Measurements from ENCODE around the gene NOL7. TPM values are rescaled to one million over a fixed set of nuclear protein-coding genes. Genes with fewer than 3 reads are reported as not detected.

Gene NOL7
- 67.4 and 86.3 TPM in 2 replicates for total RNA-seq

DNA sequence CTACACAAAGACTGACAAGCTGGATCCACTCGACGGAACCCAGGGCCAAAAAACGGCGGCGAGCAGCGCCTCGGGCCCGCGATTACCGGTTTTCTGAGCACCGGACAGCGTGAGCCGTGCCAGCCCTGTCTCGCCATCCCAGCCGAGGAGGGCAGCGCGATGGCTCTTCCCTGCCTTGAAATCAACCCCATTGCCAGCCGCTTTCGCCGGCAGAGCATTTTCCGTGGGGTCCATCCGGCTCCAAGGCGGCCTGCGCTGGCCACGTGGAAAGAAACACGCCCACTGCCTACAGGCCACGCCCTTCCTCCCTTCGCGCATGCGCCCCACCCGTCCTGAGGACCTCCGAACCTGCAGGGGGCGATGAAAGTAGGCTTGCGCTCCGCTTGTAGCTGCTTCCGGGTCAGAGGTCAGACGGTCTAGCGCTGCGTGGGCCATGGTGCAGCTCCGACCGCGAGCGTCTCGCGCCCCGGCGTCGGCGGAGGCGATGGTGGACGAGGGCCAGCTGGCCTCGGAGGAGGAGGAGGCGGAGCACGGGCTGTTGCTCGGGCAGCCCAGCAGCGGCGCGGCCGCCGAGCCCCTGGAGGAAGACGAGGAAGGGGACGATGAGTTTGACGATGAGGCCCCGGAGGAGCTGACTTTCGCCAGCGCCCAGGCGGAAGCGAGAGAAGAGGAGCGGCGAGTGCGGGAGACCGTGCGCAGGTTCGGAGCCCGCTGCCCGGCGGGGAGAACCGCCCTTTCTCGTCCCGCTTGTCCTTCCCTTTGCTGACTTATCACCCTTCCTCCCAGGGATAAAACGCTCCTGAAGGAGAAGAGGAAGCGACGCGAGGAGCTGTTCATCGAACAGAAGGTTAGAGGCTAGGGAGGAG, at the start of gene NOL7:
Gene NOL7, plus strand, starts transcription at position 410 of the 866 bp plus-strand sequence. Its CDS starts 24 bp downstream, at position 434.
- peak; percentile 95 for DNase-seq (ENCODE audit: low read depth, low spot score)

DNA sequence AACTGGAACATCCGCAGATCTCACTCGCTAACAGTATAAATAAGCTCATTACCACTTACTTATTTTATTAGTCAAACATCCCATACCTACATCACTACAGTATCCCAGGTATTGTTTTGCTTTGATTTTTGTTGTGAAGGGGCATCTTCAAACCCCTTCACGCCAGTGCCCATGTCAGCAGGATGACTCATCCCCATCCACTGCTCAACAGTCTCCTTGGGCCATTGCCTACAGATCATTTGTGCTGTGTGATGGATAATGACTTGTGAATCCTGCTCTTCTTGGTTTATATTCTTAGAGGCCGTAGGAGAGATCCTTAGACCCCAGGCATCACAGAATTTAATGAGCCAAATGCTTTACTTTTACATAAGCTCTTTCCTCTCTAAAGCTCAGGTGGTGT, 49.2 kb upstream of the NOL7 start:
- no peak for DNase-seq (ENCODE audit: low read depth, low spot score)

DNA sequence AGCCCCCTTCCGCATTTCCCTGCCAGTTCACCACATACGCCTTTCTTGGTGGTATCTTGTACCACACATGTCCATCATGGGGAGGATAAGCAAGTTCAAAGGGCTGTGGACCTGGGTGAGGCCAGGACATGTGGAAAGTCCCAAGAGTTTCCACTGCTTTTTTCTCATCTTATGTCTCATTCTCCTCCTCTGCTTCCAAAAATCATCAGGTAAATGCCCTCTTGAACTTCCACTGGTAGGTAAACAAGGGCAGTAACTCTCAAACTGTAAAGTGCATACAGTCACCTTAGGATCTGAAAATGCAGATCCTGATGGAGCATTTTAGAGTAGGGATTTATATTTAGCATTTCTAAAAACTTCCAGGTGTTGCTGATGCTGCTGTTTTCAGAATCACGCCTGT, 48.6 kb upstream of the NOL7 start:
- no peak for DNase-seq (ENCODE audit: low read depth, low spot score)

DNA sequence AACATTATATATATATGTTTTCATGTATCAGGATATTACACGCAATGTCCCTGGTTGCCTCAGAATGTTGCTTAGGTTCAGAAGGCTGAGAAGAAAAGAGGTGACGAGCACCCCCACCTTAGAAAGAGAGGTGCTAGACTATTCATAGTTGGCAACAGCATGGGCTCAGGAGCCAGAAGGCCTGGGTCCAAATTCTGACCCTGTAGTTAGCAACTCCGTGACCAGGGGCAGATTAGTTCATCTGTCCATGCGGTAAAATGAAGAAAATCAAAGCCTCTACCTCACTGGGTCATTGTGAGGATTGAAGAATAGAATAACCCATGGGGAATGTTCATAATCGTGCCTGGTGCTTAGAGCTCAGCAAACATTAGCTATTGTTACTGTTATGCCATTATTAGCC, 46.2 kb upstream of the NOL7 start:
- DNase-seq (ENCODE audit: low read depth, low spot score) = no peak

DNA sequence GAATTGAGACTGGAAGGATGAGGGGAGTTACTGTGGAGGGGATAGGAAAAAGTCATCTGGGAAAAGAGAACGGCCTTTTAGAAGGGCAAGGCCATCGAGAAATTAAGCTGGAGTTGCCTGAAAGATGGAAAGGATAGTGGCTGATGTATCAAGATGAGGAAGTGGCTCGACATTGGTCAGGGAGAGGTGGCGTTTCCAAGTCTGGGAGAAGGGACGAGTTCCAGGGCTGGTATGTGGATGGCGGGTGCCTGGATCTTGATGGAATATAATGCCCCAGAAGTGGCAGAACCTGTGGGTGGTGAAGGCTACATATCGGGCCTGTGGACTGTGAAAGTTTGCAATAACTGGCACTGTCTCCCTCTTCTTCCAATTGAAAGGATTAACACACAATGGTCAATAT, 42.9 kb upstream of the NOL7 start:
- no peak for DNase-seq (ENCODE audit: low read depth, low spot score)

DNA sequence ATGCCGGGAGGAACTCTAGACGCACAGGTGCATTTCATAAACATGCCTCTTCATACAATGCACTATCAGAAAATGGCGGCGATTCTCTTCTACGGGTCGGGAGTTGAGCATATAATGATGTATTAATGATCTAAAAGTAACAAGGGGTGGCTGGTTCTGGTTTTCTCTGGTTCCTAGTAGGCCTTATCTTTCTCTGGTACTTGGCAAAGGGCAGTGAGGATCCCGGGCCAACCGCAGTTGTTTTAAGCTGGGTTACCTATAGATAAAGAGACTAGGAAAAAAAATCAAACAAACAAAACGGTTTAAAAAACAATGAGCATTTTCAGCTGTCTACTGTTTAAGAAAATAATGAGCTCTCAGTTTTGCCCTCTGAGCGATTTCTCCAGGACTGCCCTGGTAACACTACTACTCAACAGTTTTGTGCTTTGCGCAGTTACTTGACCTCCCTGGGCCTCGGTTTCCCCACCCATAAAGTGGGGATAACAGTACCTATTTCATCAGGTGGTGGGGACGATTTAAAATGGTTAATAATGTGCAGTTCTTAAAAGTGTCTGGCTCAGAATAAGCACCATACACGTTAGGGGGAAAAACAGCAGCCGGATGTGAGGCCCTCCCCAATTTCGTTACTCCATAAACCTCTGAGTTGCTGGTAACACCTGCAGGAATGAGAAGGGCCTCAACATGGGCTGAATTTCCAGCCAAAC, 42.0 kb upstream of the NOL7 start:
- no peak for DNase-seq (ENCODE audit: low read depth, low spot score)

DNA sequence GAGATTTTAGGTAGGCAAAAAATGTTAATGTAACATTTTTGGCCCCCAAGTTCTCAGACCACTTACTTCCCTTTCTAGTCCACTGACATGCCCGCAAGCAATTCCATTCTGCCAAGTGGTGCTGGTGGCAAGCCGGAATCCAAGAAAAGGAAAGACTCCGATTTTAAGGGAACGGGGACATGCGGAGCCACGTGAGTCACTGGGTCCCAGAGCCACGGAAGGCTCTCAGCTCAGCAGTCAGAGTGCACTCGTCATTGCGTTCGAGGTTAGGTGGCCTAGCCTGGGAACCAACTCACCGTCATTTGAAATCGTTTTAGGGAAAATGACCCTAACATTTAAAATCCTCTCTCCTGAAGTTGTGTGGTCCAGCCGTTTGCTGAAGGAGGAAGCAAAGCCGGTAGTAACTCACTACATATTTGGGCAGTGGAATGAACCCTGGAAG, 41.4 kb upstream of the NOL7 start:
- DNase-seq (ENCODE audit: low read depth, low spot score) = no peak

DNA sequence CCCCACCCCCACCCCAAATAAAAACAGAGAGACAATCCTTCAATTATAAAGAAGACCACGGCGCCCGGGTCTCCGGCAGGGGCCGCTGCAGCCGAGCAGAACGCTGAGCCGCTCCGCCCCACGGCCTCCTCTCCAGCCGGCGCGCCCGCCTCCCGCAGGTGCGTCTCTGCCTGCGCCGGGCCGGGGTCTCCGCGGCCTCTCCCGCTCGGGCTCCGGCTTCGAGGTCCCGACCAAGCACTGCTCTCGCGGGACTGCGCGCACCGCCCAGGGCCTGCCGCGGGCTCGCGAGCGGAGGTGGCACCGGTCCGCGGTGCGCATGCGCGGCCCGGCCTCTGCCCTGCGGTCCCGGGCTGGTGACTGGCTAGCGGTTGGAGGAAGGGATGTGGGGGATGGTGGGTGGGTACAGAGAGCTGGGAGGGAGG, 41.0 kb upstream of the NOL7 start:
- DNase-seq (ENCODE audit: low read depth, low spot score) = peak; percentile 66

DNA sequence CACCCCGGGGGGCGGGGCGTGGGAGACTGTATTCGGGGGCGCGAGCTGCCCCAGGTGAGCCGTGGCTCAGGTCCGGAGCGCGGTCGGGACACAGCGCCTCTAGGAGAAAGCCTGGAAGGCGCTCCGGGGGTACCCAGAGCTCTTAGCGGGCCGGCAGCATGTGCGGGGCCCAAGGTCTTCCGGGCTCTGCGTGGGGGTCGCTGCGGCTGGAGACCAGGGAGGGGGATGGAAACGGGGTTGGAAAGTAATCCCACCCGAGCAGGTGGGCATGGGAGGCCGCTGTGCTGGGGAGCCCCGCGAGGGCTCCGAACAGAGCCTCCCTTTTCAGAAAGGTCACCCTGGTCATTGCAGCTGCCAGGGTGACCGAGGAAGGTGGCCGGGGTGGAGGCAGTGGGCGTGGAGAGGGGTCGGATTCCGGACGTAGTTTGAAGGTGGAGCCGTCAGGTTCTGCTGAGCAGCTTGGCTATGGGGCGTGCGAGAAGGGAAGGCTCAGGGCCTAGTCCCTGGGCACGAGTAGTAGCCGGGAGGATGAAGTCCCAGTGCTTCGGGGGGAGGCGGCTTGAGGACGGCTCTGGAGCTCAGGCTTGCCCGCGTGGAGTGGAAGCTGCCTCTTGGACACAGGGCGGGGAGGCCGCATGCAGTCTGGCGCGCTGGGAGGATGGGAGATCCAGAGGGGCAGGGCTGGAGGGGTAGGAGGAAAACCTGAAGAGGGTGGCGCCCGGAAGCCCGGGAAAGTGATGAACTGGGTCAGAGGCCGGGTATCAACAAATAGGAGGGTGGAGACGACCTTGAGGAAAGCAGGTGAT, 40.4 kb upstream of the NOL7 start, which contains the start of gene SIRT5:
Gene SIRT5, plus strand, starts transcription at position 31 of the 806 bp plus-strand sequence. CDS start 9,510 bp downstream, outside the sequence.
- DNase-seq (ENCODE audit: low read depth, low spot score) = peak; percentile 45

DNA sequence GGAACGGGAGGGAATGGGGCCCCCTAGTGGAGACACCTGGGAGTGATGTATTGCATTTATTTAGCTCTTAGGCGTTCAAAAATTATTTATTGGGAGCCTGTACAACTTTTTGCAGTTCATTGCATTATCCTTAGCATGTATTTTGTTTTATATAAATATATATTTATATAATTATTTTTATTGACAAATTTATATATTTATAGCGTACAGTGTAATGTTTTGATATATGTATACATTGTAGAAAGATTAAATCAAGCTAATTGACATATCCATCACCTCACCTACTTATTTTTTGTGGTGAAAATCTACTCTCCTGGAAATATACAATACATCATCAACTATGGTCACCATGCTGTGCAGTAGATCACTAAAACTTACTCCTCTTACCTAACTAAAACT, 39.8 kb upstream of the NOL7 start:
- no peak for DNase-seq (ENCODE audit: low read depth, low spot score)

DNA sequence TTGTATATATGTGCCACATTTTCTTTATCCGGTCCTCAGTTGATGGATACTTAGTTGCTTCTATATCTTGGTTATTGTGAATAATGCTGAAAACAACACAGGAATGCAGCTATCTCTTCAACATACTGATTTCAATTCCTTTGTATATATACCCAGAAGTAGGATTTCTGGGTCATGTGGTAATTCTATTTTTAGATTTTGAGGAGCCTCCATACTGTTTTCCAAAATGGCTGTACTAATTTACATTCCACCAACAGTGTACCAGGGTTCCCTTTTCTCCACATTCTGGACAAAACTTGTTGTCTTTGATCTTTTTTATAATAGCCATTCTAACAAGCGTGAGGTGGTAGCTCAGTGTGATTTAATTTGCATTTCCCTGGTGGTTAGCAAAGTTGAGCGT, 39.1 kb upstream of the NOL7 start:
- DNase-seq (ENCODE audit: low read depth, low spot score) = no peak

DNA sequence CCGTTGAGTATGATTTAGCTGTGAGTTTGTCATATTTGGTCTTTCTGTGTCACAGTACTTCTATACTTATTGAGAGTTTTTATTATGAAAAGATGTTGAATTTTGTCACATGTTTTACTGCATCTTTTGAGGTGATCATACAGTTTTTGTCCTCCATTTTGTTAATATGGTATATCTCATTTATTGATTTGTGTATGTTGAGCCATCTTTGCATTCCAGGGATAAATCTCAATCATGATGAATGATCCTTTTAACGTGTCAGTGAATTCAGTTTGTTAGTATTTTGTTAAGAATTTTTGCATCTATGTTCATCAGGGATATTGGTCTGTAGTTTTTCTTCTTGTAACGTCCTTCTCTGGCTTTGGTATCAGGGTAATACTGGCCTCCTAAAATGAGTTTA, 37.2 kb upstream of the NOL7 start:
- DNase-seq (ENCODE audit: low read depth, low spot score) = no peak

DNA sequence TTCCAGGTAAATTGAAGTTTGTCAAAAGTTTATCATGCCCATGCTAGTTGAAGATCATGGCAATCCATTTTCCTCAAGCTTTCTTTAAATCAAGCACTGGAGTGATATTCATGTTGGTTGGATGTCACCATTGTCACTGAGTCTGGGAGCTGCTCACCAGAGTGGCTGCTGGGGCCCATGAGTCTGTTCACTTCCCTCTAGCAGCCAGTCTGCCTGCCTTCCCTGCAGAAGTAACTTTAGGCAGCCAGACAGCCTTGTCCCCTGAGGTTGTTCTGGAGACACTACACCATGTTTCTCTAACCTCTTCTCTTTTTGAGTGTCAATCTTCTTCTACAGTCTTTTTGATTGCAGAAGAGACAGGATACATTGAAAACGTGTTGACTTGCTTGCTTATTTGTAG, 35.2 kb upstream of the NOL7 start:
- DNase-seq (ENCODE audit: low read depth, low spot score) = no peak

DNA sequence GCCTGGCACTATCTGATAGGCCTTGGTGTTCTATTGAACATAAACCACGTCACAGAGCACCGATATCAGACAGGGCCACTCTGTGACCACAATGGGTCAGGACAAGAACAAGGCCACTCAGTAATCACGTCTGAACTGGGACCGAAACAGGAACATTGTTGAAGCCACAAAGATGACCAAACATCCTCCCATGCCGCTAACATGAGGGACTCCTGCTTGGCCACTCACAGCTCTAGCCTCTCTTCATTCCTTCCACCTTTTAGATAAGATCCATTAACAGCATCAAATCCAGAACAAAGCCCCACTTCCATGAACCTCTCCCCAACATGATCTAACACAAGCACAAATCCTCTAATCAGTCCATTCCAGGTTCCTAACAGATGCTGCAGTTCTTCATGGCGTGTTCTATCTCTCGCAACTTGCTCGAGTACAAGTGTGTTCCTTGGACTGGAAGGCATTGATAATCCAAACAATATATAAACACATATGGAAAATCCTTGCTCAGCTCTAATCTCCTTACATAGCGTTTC, 33.4 kb upstream of the NOL7 start:
- no peak for DNase-seq (ENCODE audit: low read depth, low spot score)

DNA sequence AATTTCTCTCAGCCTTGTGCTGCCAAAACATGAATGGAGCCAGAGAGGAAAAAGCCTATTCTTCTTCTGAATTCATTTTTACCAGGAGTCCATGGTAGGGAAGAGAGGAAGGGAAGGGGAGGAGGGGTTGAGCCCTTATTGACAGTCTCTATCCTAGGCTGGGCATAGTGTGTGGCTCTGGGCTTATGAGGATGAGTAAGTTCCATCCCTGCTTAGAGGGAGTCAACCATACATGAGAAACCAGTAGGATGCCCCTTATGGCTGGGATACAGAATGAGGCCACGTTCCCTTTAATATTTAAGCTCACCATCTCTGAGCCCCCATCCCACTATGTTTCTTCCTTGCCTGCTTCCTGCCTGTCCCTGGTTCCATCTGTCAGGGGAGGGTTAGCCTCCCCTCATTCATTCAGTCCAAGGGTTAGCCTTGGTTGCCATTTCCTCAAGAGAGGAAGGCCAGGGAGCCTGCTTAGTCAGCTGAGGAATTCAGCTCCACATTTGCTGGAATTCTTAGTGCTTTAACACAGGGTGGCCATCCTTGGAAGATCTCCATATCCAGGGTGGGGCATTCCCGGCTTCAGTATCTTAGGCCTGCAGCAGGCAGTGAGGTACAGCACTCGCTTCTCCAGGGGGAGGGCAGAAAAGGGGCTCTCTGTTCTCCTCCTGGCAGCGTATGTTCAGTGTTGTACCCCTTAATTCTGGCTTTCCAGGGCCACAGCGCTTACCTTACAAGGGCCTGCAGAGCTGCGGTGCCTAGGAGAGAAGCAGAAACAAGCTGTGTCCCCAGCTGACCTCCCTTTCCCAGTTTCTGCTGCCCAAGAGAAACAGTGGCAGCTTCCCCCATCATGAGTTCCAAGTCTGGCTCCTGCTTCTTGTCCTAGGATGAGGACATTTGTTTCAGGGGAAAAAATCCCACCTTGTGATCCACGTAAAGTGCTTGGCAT, 28.3 kb upstream of the NOL7 start:
- DNase-seq (ENCODE audit: low read depth, low spot score) = no peak

DNA sequence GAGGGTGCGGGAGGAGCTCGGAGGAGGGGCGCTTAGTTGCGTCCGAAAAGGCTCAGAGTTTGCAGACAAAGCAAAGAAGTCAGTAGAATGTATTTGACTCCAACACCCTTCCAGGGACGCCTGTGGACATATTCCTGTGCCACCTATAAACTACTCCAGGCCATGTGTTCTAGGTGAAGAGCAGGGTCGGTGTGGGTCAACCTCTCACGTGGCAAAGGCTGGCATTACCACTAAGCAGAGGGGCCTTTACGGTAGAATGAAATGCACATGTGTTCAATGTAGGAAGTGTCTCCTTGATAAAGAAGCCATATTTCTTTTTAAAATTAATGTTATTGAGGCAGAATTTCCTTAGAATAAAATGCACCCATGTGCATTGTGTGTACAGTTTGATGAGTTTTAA, 25.3 kb upstream of the NOL7 start:
- DNase-seq (ENCODE audit: low read depth, low spot score) = no peak

DNA sequence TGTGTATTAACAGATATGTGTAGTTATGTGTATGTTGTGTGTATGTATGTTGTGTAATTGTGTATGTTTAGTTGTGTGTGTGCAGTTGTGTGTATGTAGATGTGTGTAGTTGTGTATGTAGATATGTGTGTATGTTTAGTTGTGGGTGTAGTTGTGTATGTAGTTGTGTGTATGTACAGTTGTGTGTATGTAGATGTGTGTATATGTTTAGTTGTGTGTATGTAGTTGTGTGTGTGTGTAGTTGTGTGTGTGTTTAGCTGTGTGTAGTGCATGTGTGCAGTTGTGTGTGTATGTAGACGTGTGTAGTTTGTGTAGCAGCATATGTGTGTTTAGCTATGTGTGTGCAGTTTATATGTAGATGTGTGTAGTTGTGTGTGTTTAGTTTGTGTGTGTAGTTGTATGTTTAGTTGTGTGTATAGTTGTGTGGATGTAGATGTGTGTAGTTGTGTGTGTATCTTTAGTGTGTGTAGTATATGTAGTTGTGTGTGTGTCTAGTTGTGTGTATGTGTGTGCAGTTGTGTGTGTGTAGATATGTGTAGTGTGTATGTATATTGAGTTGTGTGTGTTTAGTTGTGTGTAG, 24.5 kb upstream of the NOL7 start:
- DNase-seq (ENCODE audit: low read depth, low spot score) = no peak

DNA sequence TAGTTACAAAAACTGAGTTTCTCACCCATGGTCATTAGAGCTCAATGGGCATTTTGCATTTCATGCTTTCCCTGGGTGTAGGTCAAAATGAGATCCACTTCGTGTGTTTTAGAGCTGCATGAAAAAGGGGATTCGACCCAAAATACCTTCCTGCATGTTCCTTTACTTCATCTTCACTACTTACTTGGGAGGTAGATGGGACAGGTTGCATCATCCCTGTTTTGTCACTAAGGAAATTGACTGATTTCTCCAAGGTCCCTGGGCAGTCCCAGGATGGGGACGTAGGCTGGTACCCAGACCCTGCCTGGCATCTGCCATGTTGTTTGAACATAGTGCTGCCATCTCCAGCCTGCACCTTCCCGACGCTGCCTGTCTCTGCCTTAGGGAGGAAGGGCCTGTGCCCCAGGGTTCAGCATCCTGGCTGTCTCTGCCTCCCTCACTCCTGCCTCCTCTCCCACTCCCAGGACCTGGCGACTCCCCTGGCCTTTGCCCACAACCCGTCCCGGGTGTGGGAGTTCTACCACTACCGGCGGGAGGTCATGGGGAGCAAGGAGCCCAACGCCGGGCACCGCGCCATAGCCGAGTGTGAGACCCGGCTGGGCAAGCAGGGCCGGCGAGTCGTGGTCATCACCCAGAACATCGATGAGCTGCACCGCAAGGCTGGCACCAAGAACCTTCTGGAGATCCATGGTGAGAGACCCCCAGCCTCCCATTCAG, 23.8 kb upstream of the NOL7 start:
- DNase-seq (ENCODE audit: low read depth, low spot score) = no peak

DNA sequence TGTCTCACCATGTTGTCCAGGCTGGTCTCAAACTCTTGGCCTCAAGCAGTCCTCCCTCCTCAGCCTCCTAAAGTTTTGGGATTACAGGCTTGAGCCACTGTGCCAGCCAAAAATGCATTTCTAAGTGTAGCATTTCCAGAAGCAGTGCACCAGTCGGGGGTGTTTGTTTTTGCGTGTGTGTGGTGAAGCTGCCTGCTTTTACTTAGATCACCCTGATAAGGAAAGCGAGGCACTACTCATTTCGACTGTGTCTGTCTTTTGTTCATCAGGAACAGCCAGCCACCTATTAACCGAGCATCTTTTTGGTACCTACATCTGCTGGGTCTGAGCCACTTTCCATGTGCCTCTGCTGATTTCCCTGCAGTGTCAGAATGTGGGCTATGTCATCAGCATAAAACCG, 22.0 kb upstream of the NOL7 start:
- DNase-seq (ENCODE audit: low read depth, low spot score) = no peak
